Gastroesophageal sphincter (tissue), 4 donors: ENCODE data around the gene CENPO. TPM values are rescaled to one million over a fixed set of nuclear protein-coding genes. Genes with fewer than 3 reads are reported as not detected.

Experiments
- ATAC-seq: fragments of 150-250 bp; one replicate; pipeline ENCODE4 v1.9.1; 2016; ENCODE audit warnings: mild to moderate bottlenecking, moderate library complexity
- H3K27ac ChIP-seq, 4 donors: fragments of 200-600 bp; sonication (generic) in 3 of 4; 1 replicate in 3 of 4; 2 replicates in 1 of 4; pipeline ENCODE4 v1.5.1; 2016 to 2019
- H3K27me3 ChIP-seq: fragments of 200-600 bp; sonication (generic); one replicate; pipeline ENCODE4 v1.5.1; 2019
- H3K36me3 ChIP-seq, 2 donors: fragments of 200-600 bp; sonication (generic); one replicate each; pipeline ENCODE4 v1.5.1; 2019; ENCODE audit warnings: control low read depth in 1 of 2
- H3K4me1 ChIP-seq, 3 donors: fragments of 200-600 bp; sonication (generic); 1 replicate in 2 of 3; 2 replicates in 1 of 3; pipeline ENCODE4 v1.5.1; 2016 to 2019; ENCODE audit warnings: control low read depth in 2 of 3
- H3K4me3 ChIP-seq, 2 donors: fragments of 200-600 bp; sonication (generic); one replicate each; pipeline ENCODE4 v1.5.1; 2019; ENCODE audit warnings: mild to moderate bottlenecking in 1 of 2, moderate library complexity in 1 of 2
- H3K9me3 ChIP-seq, 3 donors: fragments of 200-600 bp; sonication (generic); one replicate each; pipeline ENCODE4 v1.5.1; 2017 to 2019; ENCODE audit warnings: control low read depth in 2 of 3
- CTCF ChIP-seq, 4 experiments: fragments of 200-600 bp in 2 of 4; fragments of 450-650 bp in 2 of 4; sonication (generic) in 1 of 4; IDR thresholded peaks; one replicate each; pipeline ENCODE4 v1.5.1; 2017 to 2019; ENCODE audit warnings: antibody characterized with exemption in 4 of 4, mild to moderate bottlenecking in 2 of 4, moderate library complexity in 2 of 4
- EP300 ChIP-seq: sonication (generic); formaldehyde crosslinking; IDR thresholded peaks from one replicate; pipeline ENCODE4 v1.6.1; 2017; ENCODE audit warnings: antibody characterized with exemption, mild to moderate bottlenecking
- POLR2A ChIP-seq, 2 donors: fragments of 450-650 bp; IDR thresholded peaks; one replicate each; pipeline ENCODE4 v1.6.1; 2017; ENCODE audit warnings: antibody characterized with exemption in 2 of 2, mild to moderate bottlenecking in 2 of 2, moderate library complexity in 1 of 2
- POLR2AphosphoS5 ChIP-seq: sonication (generic); formaldehyde crosslinking; IDR thresholded peaks from one replicate; pipeline ENCODE4 v1.6.1; 2017; ENCODE audit warnings: antibody characterized with exemption
- WGBS, 2 donors: methylation state at CpG; one replicate each; pipeline ENCODE4 v1.1.5; 2018; ENCODE audit warnings: low coverage in 1 of 2; 5-methylcytosine and 5-hydroxymethylcytosine counted together
- total RNA-seq, 4 donors: library from RNA; depleted of rRNA; stranded (reverse); fragments of >200 nt; gene quantifications; one replicate each; pipeline ENCODE4 v1.1.0, GENCODE V29; 2016

Gene CENPO
- total RNA-seq, 4 donors from 2014 or later = 0.31 to 3.8 (median 2.8) TPM

- ATAC-seq = no peak
- WGBS, 2 donors = 83 to 93% methylated on average over 2 of the region's 5 CpGs
- no peaks in the 10 kb centered on the region for H3K27me3 ChIP-seq
- no peak overlapping the region for H3K4me3 ChIP-seq
- TF ChIP-seq POLR2AphosphoS5 = no peak
- no peak overlapping the region for H3K27ac ChIP-seq
- H3K9me3 ChIP-seq = no peaks in the 10 kb centered on the region
- no peaks in the 10 kb centered on the region for H3K4me1 ChIP-seq
- H3K36me3 ChIP-seq = peaks cover 0 to 22% of the 10 kb centered on the region in 2 donors
Observed at GRCh38 chr2:24845691-24846090, 52.5 kb downstream of the CENPO start.

GRCh38 chr2:24850944-24851343 is 57.7 kb downstream of the CENPO start:
- Histone ChIP-seq H3K9me3 (no peaks in the 10 kb centered on the region), H3K36me3 (no peaks in the 10 kb centered on the region), H3K27me3 (no peaks in the 10 kb centered on the region), H3K27ac (peak overlapping the region in 1 of 4 donors; percentile 9), H3K4me3 (no peak overlapping the region), H3K4me1 (peaks cover 0 to 28% (median 3%) of the 10 kb centered on the region in 3 donors)
- no peak for TF ChIP-seq CTCF (IDR thresholded peaks at IDR 0.05)
- WGBS, 2 donors = 20 to 60% methylated on average over 1 to 7 of the region's 7 CpGs
- no peak for ATAC-seq

GRCh38 chr2:24852026-24852425 is 58.8 kb downstream of the CENPO start:
- peak overlapping the region in 1 of 4 donors; percentile 46 for H3K27ac ChIP-seq
- no peak for ATAC-seq
- 85% methylated on average over 5 of the region's 13 CpGs; no CpG with 5 or more reads in 1 of the 2 donors for WGBS, 2 donors

GRCh38 chr2:24852431-24853020 is 59.3 kb downstream of the CENPO start:
- Histone ChIP-seq H3K36me3 (no peaks in the 10 kb centered on the region), H3K4me1 (peaks cover 0 to 35% (median 3%) of the 10 kb centered on the region in 3 donors), H3K4me3 (no peak overlapping the region), H3K27me3 (no peaks in the 10 kb centered on the region), H3K9me3 (no peaks in the 10 kb centered on the region), H3K27ac (peak overlapping the region in 1 of 4 donors; percentile 46)
- no CpG with 5 or more reads among the region's 23 CpGs for WGBS, 2 donors
- no peak for ATAC-seq
- no peak for TF ChIP-seq CTCF (IDR thresholded peaks at IDR 0.05)
- TF ChIP-seq POLR2A (IDR thresholded peaks at IDR 0.05) = no peak
- TF ChIP-seq EP300 = no peak
- TF ChIP-seq POLR2AphosphoS5 = no peak

More at GRCh38 chr2:24852026-24852425, 58.8 kb downstream of the CENPO start:
- Histone ChIP-seq H3K4me3 (no peak overlapping the region), H3K27me3 (no peaks in the 10 kb centered on the region), H3K36me3 (no peaks in the 10 kb centered on the region), H3K9me3 (no peaks in the 10 kb centered on the region), H3K4me1 (peaks cover 0 to 35% (median 3%) of the 10 kb centered on the region in 3 donors)
- no peak for TF ChIP-seq POLR2AphosphoS5
- no peak for TF ChIP-seq EP300
- TF ChIP-seq POLR2A (IDR thresholded peaks at IDR 0.05) = no peak
- no peak for TF ChIP-seq CTCF (IDR thresholded peaks at IDR 0.05)

GRCh38 chr2:24853046-24853445 is 59.8 kb downstream of the CENPO start:
- peaks cover 0 to 35% (median 3%) of the 10 kb centered on the region in 3 donors for H3K4me1 ChIP-seq
- no peaks in the 10 kb centered on the region for H3K27me3 ChIP-seq
- no peak for ATAC-seq
- no peak for TF ChIP-seq POLR2AphosphoS5
- no peak for TF ChIP-seq EP300
- no peak for TF ChIP-seq CTCF (IDR thresholded peaks at IDR 0.05)
- no peak for TF ChIP-seq POLR2A (IDR thresholded peaks at IDR 0.05)
- H3K4me3 ChIP-seq = no peak overlapping the region
- H3K27ac ChIP-seq = no peak overlapping the region
- H3K9me3 ChIP-seq = no peaks in the 10 kb centered on the region
- 94% methylated on average over 9 of the region's 9 CpGs; no CpG with 5 or more reads in 1 of the 2 donors for WGBS, 2 donors
- H3K36me3 ChIP-seq = no peaks in the 10 kb centered on the region
